IMR-90 (cell line): ENCODE data around the gene OR5B17. TPM values are rescaled to one million over a fixed set of nuclear protein-coding genes. Genes with fewer than 3 reads are reported as not detected.

Source experiments
- ATAC-seq: fragments of 200-7000 bp; cut with Tn5 transposase; 2 replicates; pipeline ENCODE4 v1.9.1; 2020; ENCODE audit warnings: low read depth, mild to moderate bottlenecking, moderate library complexity
- BruUV-seq: library from RNA; stranded (reverse); fragments of 400-500 nt; replicated peaks from 2 replicates; lab custom pipeline; 2021; lab: Mats Ljungman, UMichigan
- CTCF ChIA-PET: fragments of 300-600 bp; formaldehyde crosslinking; extraction: SDS; loops from one replicate; lab custom pipeline; 2021; ENCODE audit warnings: antibody characterized with exemption; lab: Yijun Ruan, JAX
- POLR2A ChIA-PET: fragments of 300-600 bp; sonication (Branson Sonifier 250); formaldehyde crosslinking; loops from one replicate; lab custom pipeline; 2022; ENCODE audit warnings: antibody characterized with exemption; ENCODE audit not compliant: unreplicated experiment; lab: Charles Lee
- DNase-seq: peaks from one replicate; pipeline ENCODE4 v3.0.0; 2013
- H2AFZ ChIP-seq: replicated peaks from 2 replicates; pipeline ENCODE3; 2013; ENCODE audit warnings: low read length, mild to moderate bottlenecking; ENCODE audit not compliant: poor library complexity
- H2AK5ac ChIP-seq: 2 replicates; pipeline ENCODE4 v1.6.1; 2013; ENCODE audit warnings: low read depth, low read length, inconsistent platforms
- H2AK9ac ChIP-seq: replicated peaks from 2 replicates; pipeline ENCODE3; 2013; ENCODE audit warnings: mild to moderate bottlenecking, low read depth, low read length, moderate library complexity; ENCODE audit not compliant: poor library complexity
- H2BK120ac ChIP-seq: 2 replicates; pipeline ENCODE4 v1.6.1; 2013; ENCODE audit warnings: low read depth, low read length, inconsistent platforms
- H2BK15ac ChIP-seq: 3 replicates; pipeline ENCODE4 v1.6.1; 2013; ENCODE audit warnings: low read depth, low read length, inconsistent platforms
- H2BK20ac ChIP-seq: 2 replicates; pipeline ENCODE4 v1.6.1; 2013; ENCODE audit warnings: low read depth, mild to moderate bottlenecking, inconsistent platforms, low read length, moderate library complexity
- H2BK5ac ChIP-seq: 2 replicates; pipeline ENCODE4 v1.6.1; 2013; ENCODE audit warnings: mild to moderate bottlenecking, low read depth, low read length, inconsistent platforms; ENCODE audit not compliant: poor library complexity, severe bottlenecking
- H3K14ac ChIP-seq: replicated peaks from 2 replicates; pipeline ENCODE4 v1.6.1; 2013; ENCODE audit warnings: low read depth, low read length, inconsistent platforms
- H3K18ac ChIP-seq: 2 replicates; pipeline ENCODE4 v1.6.1; 2013; ENCODE audit warnings: low read depth, low read length, control low read depth
- H3K23ac ChIP-seq: 2 replicates; pipeline ENCODE4 v1.6.1; 2013; ENCODE audit warnings: low read depth, low read length, inconsistent platforms
- H3K27ac ChIP-seq: 2 replicates; pipeline ENCODE4 v1.5.1; 2013; ENCODE audit warnings: mild to moderate bottlenecking, control low read depth, low read length; ENCODE audit not compliant: insufficient read depth
- H3K27me3 ChIP-seq: 2 replicates; pipeline ENCODE4 v1.6.1; 2013; ENCODE audit warnings: low read length; ENCODE audit not compliant: control insufficient read depth, insufficient read depth
- H3K36me3 ChIP-seq: 2 replicates; pipeline ENCODE4 v1.6.1; 2013; ENCODE audit warnings: low read length, mixed read lengths; ENCODE audit not compliant: control insufficient read depth, insufficient read depth
- H3K4ac ChIP-seq: 2 replicates; pipeline ENCODE4 v1.6.1; 2013; ENCODE audit warnings: low read depth, low read length, inconsistent platforms
- H3K4me1 ChIP-seq: 2 replicates; pipeline ENCODE4 v1.6.1; 2013; ENCODE audit warnings: low read length, mixed read lengths; ENCODE audit not compliant: control insufficient read depth, insufficient read depth
- H3K4me2 ChIP-seq: 2 replicates; pipeline ENCODE4 v1.6.1; 2013; ENCODE audit warnings: low read depth, mild to moderate bottlenecking, control low read depth, low read length, moderate library complexity
- H3K4me3 ChIP-seq: 2 replicates; pipeline ENCODE4 v1.5.1; 2013; ENCODE audit warnings: low read depth, mild to moderate bottlenecking, control low read depth, low read length, moderate library complexity; ENCODE audit not compliant: insufficient read depth
- H3K56ac ChIP-seq: 2 replicates; pipeline ENCODE4 v1.6.1; 2013; ENCODE audit warnings: low read length, inconsistent platforms; ENCODE audit not compliant: insufficient read depth; ENCODE audit errors: extremely low read depth
- H3K79me1 ChIP-seq, 2 experiments: 2 replicates each; pipeline ENCODE4 v1.6.1; 2013; ENCODE audit warnings: low read length in 2 of 2, inconsistent platforms in 1 of 2, low read depth in 1 of 2
- H3K9ac ChIP-seq: 2 replicates; pipeline ENCODE4 v1.6.1; 2013; ENCODE audit warnings: low read depth, low read length, control low read depth
- H3K9me1 ChIP-seq: 2 replicates; pipeline ENCODE4 v1.6.1; 2013; ENCODE audit warnings: low read length, inconsistent platforms; ENCODE audit not compliant: insufficient read depth
- H3K9me3 ChIP-seq: 2 replicates; pipeline ENCODE4 v1.6.1; 2013; ENCODE audit warnings: low read length; ENCODE audit not compliant: control insufficient read depth, insufficient read depth
- H4K20me1 ChIP-seq: 2 replicates; pipeline ENCODE4 v1.6.1; 2013; ENCODE audit warnings: low read length, inconsistent platforms; ENCODE audit not compliant: insufficient read depth
- H4K5ac ChIP-seq: 2 replicates; pipeline ENCODE4 v1.6.1; 2013; ENCODE audit warnings: mild to moderate bottlenecking, low read depth, low read length, control low read depth
- H4K8ac ChIP-seq, 2 experiments: 2 replicates each; pipeline ENCODE4 v1.6.1; 2013; ENCODE audit warnings: low read depth in 2 of 2, low read length in 2 of 2, control low read depth in 1 of 2, inconsistent platforms in 1 of 2
- H4K91ac ChIP-seq: 2 replicates; pipeline ENCODE4 v1.6.1; 2013; ENCODE audit warnings: low read depth, low read length, inconsistent platforms; ENCODE audit not compliant: insufficient read depth
- BHLHE40 ChIP-seq: fragments of 150-350 bp; IDR thresholded peaks from 2 replicates; pipeline ENCODE4 v1.6.1; 2016; ENCODE audit warnings: mild to moderate bottlenecking, low read depth, low read length
- CEBPB ChIP-seq: IDR thresholded peaks from 2 replicates; pipeline ENCODE4 v1.6.1; 2012; ENCODE audit warnings: low read depth, low read length, improper control_type of control experiment
- CHD1 ChIP-seq: IDR thresholded peaks from 2 replicates; pipeline ENCODE4 v1.6.1; 2012; ENCODE audit warnings: low read depth, low read length, improper control_type of control experiment
- ELK1 ChIP-seq: fragments of 150-350 bp; IDR thresholded peaks from 2 replicates; pipeline ENCODE4 v1.6.1; 2016; ENCODE audit warnings: low read depth, mild to moderate bottlenecking, low read length, moderate library complexity, borderline replicate concordance
- FOS ChIP-seq: fragments of 150-350 bp; IDR thresholded peaks from 2 replicates; pipeline ENCODE4 v1.6.1; 2016; ENCODE audit warnings: low read depth, low read length
- MAFK ChIP-seq: IDR thresholded peaks from 2 replicates; pipeline ENCODE4 v1.6.1; 2012; ENCODE audit warnings: low read depth, low read length, improper control_type of control experiment
- MAZ ChIP-seq: IDR thresholded peaks from 2 replicates; pipeline ENCODE4 v1.6.1; 2012; ENCODE audit warnings: low read depth, mild to moderate bottlenecking, low read length, improper control_type of control experiment, moderate library complexity, borderline replicate concordance
- MXI1 ChIP-seq: IDR thresholded peaks from 2 replicates; pipeline ENCODE4 v1.6.1; 2012; ENCODE audit warnings: low read depth, mild to moderate bottlenecking, low read length, moderate library complexity, borderline replicate concordance
- NFE2L2 ChIP-seq: fragments of 150-350 bp; IDR thresholded peaks from 2 replicates; pipeline ENCODE4 v1.6.1; 2016; ENCODE audit warnings: low read depth, mild to moderate bottlenecking, low read length
- POLR2A ChIP-seq: IDR thresholded peaks from 2 replicates; pipeline ENCODE4 v1.6.1; 2012; ENCODE audit warnings: mild to moderate bottlenecking, low read depth, low read length
- RAD21 ChIP-seq: IDR thresholded peaks from 2 replicates; pipeline ENCODE4 v1.6.1; 2012; ENCODE audit warnings: low read length, improper control_type of control experiment
- RCOR1 ChIP-seq: IDR thresholded peaks from 2 replicates; pipeline ENCODE4 v1.6.1; 2012; ENCODE audit warnings: mild to moderate bottlenecking, low read length, improper control_type of control experiment; ENCODE audit not compliant: insufficient replicate concordance
- RFX5 ChIP-seq: IDR thresholded peaks from 2 replicates; pipeline ENCODE4 v1.8.0; 2012; ENCODE audit warnings: low read depth, mild to moderate bottlenecking, low read length, moderate library complexity
- SMC3 ChIP-seq: fragments of 150-350 bp; IDR thresholded peaks from 2 replicates; pipeline ENCODE4 v1.6.1; 2016; ENCODE audit warnings: low read depth, mild to moderate bottlenecking, antibody characterized with exemption, low read length, moderate library complexity
- WGBS, 2 experiments: methylation state at CpG; one replicate each; pipeline versions ENCODE4 v1.1.5 to v1.1.7; 2013; ENCODE audit warnings: missing lambda C conversion rate in 2 of 2; ENCODE audit not compliant: insufficient read length in 1 of 2; ENCODE audit errors: extremely low coverage in 2 of 2; 5-methylcytosine and 5-hydroxymethylcytosine counted together
- dilution Hi-C: fragments of 300-500 bp; cut with HindIII; formaldehyde crosslinking; loops from one replicate; pipeline ENCODE4 v1.14.3; 2018; ENCODE audit warnings: low sequenced_read_pairs; ENCODE audit not compliant: unreplicated experiment
- in situ Hi-C: fragments of 300-500 bp; cut with MboI; formaldehyde crosslinking; loops from 3 replicates; pipeline ENCODE4 v1.14.3; 2019; ENCODE audit warnings: low sequenced_read_pairs, inconsistent platforms, mixed read lengths
- intact Hi-C: fragments of 100-400 bp; cut with micrococcal nuclease; formaldehyde crosslinking; loops from 2 replicates; pipeline ENCODE4 v1.10.0; 2022
- polyA plus RNA-seq, 3 experiments: library from polyadenylated mRNA; depleted of rRNA; stranded (reverse); fragments of >200 nt; gene quantifications; 2 replicates each; pipeline ENCODE4 v1.2.3, GENCODE V29; 2012; ENCODE audit warnings: low replicate concordance in 1 of 3
- total RNA-seq: library from RNA; depleted of rRNA; stranded (reverse); fragments of >200 nt; gene quantifications from 2 replicates; pipeline ENCODE4 v1.2.3, GENCODE V29; 2012
- TF ChIP-seq, protein P1 (sequence below): fragments of 150-350 bp; IDR thresholded peaks from 2 replicates; pipeline ENCODE4 v1.6.1; 2017; ENCODE audit warnings: mild to moderate bottlenecking, antibody characterized with exemption, low read length, low read depth

Gene OR5B17
- total and polyA plus RNA-seq, 2 of the 4 experiments (the other 2 are of a cell fraction) = not detected

GRCh38 chr11:58391879-58392278 lies 33.0 kb upstream of the OR5B17 start:
- no peak overlapping the region for H3K4me3 ChIP-seq
- H3K27ac ChIP-seq = peak overlapping the region; percentile 82
- H3K4me2 ChIP-seq = no peak overlapping the region; the same call in 1 of the 2 replicates
- H3K9ac ChIP-seq = peak overlapping the region; percentile 64; the same call in 1 of the 2 replicates
- peak overlapping the region; percentile 97 for H4K91ac ChIP-seq
- no peak overlapping the region; the same call in 1 of the 2 replicates for H3K14ac ChIP-seq
- in situ Hi-C loops = no loop called here
- H4K8ac ChIP-seq = peak overlapping the region; percentile 80 to 99
- H4K5ac ChIP-seq = 0 out of 2 replicates have a peak overlapping the region, but pooled peaks have one; percentile 6
- H3K9me3 ChIP-seq = peaks cover 8% of the 10 kb centered on the region
- H2AFZ ChIP-seq = no peak overlapping the region
- H2BK20ac ChIP-seq = peak overlapping the region; percentile 99
- no CpG with 5 or more reads among the region's 1 CpG for WGBS, 2 experiments
- no peak overlapping the region for H3K23ac ChIP-seq
- CTCF ChIA-PET = interaction anchor here (0.6 to 1.4 kb wide), 4 partner anchors 106 to 120 kb away, joined by 3 to 4 read pairs (median 3); no protein-coding TSS in a partner anchor
- H3K36me3 ChIP-seq = no peaks in the 10 kb centered on the region
- no peaks in the 10 kb centered on the region for H4K20me1 ChIP-seq
- intact Hi-C loops = loop anchor here (2.0 to 10.0 kb wide), 6 partner anchors 60 to 630 kb away; partner anchors contain the start of gene CTNND1
- H3K27me3 ChIP-seq = no peaks in the 10 kb centered on the region
- DNase-seq (peak; percentile 72), ATAC-seq (peak; percentile 68)
- H3K4ac ChIP-seq = 0 out of 2 replicates have a peak overlapping the region, but pooled peaks have one; percentile 95
- H2BK5ac ChIP-seq = peak overlapping the region; percentile 100
- H2BK15ac ChIP-seq = no peak overlapping the region
- peaks cover 15% of the 10 kb centered on the region; the same call in 1 of the 2 replicates for H3K4me1 ChIP-seq
- H2BK120ac ChIP-seq = peak overlapping the region; percentile 98; the same call in 1 of the 2 replicates
- peak overlapping the region; percentile 97 for H3K56ac ChIP-seq
- no peaks in the 10 kb centered on the region for H3K79me1 ChIP-seq
- POLR2A ChIA-PET = interaction anchor here (0.6 to 1.2 kb wide), 2 partner anchors 117 to 363 kb away, joined by 3 to 4 read pairs; no protein-coding TSS in a partner anchor
- H2AK9ac ChIP-seq = no peak overlapping the region
- H3K9me1 ChIP-seq = no peaks in the 10 kb centered on the region
- no peak for TF ChIP-seq CEBPB
- TF ChIP-seq CHD1 = no peak
- TF ChIP-seq, protein P1, sequence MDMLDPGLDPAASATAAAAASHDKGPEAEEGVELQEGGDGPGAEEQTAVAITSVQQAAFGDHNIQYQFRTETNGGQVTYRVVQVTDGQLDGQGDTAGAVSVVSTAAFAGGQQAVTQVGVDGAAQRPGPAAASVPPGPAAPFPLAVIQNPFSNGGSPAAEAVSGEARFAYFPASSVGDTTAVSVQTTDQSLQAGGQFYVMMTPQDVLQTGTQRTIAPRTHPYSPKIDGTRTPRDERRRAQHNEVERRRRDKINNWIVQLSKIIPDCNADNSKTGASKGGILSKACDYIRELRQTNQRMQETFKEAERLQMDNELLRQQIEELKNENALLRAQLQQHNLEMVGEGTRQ = no peak
- TF ChIP-seq POLR2A = no peak
- no peak for TF ChIP-seq RAD21
- TF ChIP-seq RFX5 = no peak
- TF ChIP-seq BHLHE40 = 0 out of 2 replicates have a peak, but pooled peaks have one; percentile 18
- no peak; the same call in 1 of the 2 replicates for TF ChIP-seq MAFK
- TF ChIP-seq MAZ = no peak
- TF ChIP-seq MXI1 = no peak
- TF ChIP-seq NFE2L2 = peak; percentile 43; the same call in 1 of the 2 replicates
- TF ChIP-seq RCOR1 = no peak
- no peak for TF ChIP-seq SMC3
- no peak for TF ChIP-seq ELK1
- no peak for TF ChIP-seq FOS
- no TSS peak for BruUV-seq
- dilution Hi-C loops = no loop called here
- no peak overlapping the region for H2AK5ac ChIP-seq
- H3K18ac ChIP-seq = peak overlapping the region; percentile 100; the same call in 1 of the 2 replicates
